ENCODE measurements around the gene EGFL7.

- TF ChIP-seq TCF7 (CRISPR knock-in tag; IDR thresholded peaks at IDR 0.05; ENCODE audit: low read depth) (no peak), CTCF (IDR thresholded peaks at IDR 0.05) (no peak), ZNF138 (CRISPR knock-in tag; conservative IDR thresholded peaks at IDR 0.05) (no peak), E2F4 (CRISPR knock-in tag; IDR thresholded peaks at IDR 0.05; ENCODE audit: borderline replicate concordance, low read depth) (no peak), KAT7 (CRISPR knock-in tag; IDR thresholded peaks at IDR 0.05; ENCODE audit: borderline replicate concordance) (no peak), MAX (CRISPR knock-in tag; IDR thresholded peaks at IDR 0.05) (no peak), ZNF263 (CRISPR knock-in tag; IDR thresholded peaks at IDR 0.05; ENCODE audit: low read depth) (no peak), USF2 (CRISPR knock-in tag; IDR thresholded peaks at IDR 0.05) (no peak), FOXP4 (CRISPR knock-in tag; IDR thresholded peaks at IDR 0.05) (no peak), NR3C1 (CRISPR knock-in tag; conservative IDR thresholded peaks at IDR 0.05; ENCODE audit: low read depth) (no peak), ATF3 (CRISPR knock-in tag; conservative IDR thresholded peaks at IDR 0.05) (no peak)
Observed at GRCh38 chr9:136697146-136697820, 34.6 kb downstream of the EGFL7 start.
